Stimulated activated CD4-positive, alpha-beta T cell treated with anti-CD3 and anti-CD28 coated beads, TNF-alpha, amount 100 ng/mL, for 1 hour (primary cell): ENCODE measurements around the gene MEG3.

Experiments used
- DNase-seq, 3 donors: peaks; one replicate each; pipeline ENCODE4 v3.0.0-alpha.2; 2020; ENCODE audit warnings: low read depth in 3 of 3, low spot score in 1 of 3

MEG3 gene

GRCh38 chr14:100828031-100828769, 2.3 kb downstream of the MEG3 start:
- DNase-seq: no peak

GRCh38 chr14:100830681-100831080, 4.8 kb downstream of the MEG3 start:
- no peak for DNase-seq

GRCh38 chr14:100832311-100832960, 6.5 kb downstream of the MEG3 start:
- DNase-seq: no peak

GRCh38 chr14:100834082-100834793, 8.3 kb downstream of the MEG3 start:
- DNase-seq: no peak

- no peak for DNase-seq
Observed at GRCh38 chr14:100834794-100835547, 9.1 kb downstream of the MEG3 start.

GRCh38 chr14:100835548-100836310, 9.8 kb downstream of the MEG3 start:
- no peak for DNase-seq

- no peak for DNase-seq
Observed at GRCh38 chr14:100836311-100836805, 10.4 kb downstream of the MEG3 start.

- no peak for DNase-seq
Observed at GRCh38 chr14:100836941-100837804, 11.3 kb downstream of the MEG3 start.

- DNase-seq: no peak
Observed at GRCh38 chr14:100837805-100838350, 12.0 kb downstream of the MEG3 start.

GRCh38 chr14:100838493-100839314, 12.8 kb downstream of the MEG3 start:
- DNase-seq: no peak

- no peak for DNase-seq
Observed at GRCh38 chr14:100839315-100839585, 13.3 kb downstream of the MEG3 start.

- no peak for DNase-seq
Observed at GRCh38 chr14:100839681-100840111, 13.8 kb downstream of the MEG3 start.

GRCh38 chr14:100840286-100841065, 14.6 kb downstream of the MEG3 start:
- no peak for DNase-seq

- DNase-seq: no peak
Observed at GRCh38 chr14:100841066-100841760, 15.3 kb downstream of the MEG3 start.

- no peak for DNase-seq
Observed at GRCh38 chr14:100841761-100842403, 16.0 kb downstream of the MEG3 start.

GRCh38 chr14:100842799-100843198, 16.9 kb downstream of the MEG3 start:
- DNase-seq: no peak

- DNase-seq: no peak
Observed at GRCh38 chr14:100844082-100844408, 18.1 kb downstream of the MEG3 start.
